Neutrophil (primary cell): ENCODE measurements around the gene KRTAP1-5.
"Not testable (repeated sequence)": the region's sequence is repeated elsewhere in the genome, so short reads cannot be mapped to it uniquely, and the experiment has no call there.

ENCODE experiments used
- H3K27ac ChIP-seq: fragments of 200-600 bp; sonication (generic); 2 replicates; pipeline ENCODE4 v1.5.1; 2016; ENCODE audit warnings: mild to moderate bottlenecking, moderate library complexity
- H3K27me3 ChIP-seq: fragments of 200-600 bp; sonication (generic); 2 replicates; pipeline ENCODE4 v1.6.0; 2016; ENCODE audit warnings: mild to moderate bottlenecking
- H3K36me3 ChIP-seq: fragments of 200-600 bp; sonication (generic); 2 replicates; pipeline ENCODE4 v1.5.1; 2017
- H3K4me1 ChIP-seq, 2 experiments: fragments of 200-600 bp in 1 of 2; sonication (generic) in 1 of 2; 1 replicate in 1 of 2; 2 replicates in 1 of 2; pipeline versions ENCODE4 v1.5.1 to v1.6.1; 2013 to 2016; ENCODE audit warnings: low read depth in 1 of 2, low read length in 1 of 2, mild to moderate bottlenecking in 1 of 2, moderate library complexity in 1 of 2; ENCODE audit not compliant: control insufficient read depth in 1 of 2, insufficient read depth in 1 of 2
- H3K4me3 ChIP-seq, 2 experiments: fragments of 200-600 bp in 1 of 2; sonication (generic) in 1 of 2; 1 replicate in 1 of 2; 2 replicates in 1 of 2; pipeline ENCODE4 v1.5.1; 2013 to 2016; ENCODE audit warnings: low read depth in 1 of 2, low read length in 1 of 2, mild to moderate bottlenecking in 1 of 2, moderate library complexity in 1 of 2
- H3K9me3 ChIP-seq: fragments of 200-600 bp; sonication (generic); 2 replicates; pipeline ENCODE4 v1.5.1; 2016
- CTCF ChIP-seq: fragments of 200-600 bp; sonication (generic); IDR thresholded peaks from 2 replicates; pipeline ENCODE4 v1.5.1; 2016; ENCODE audit warnings: antibody characterized with exemption

Gene KRTAP1-5

DNA sequence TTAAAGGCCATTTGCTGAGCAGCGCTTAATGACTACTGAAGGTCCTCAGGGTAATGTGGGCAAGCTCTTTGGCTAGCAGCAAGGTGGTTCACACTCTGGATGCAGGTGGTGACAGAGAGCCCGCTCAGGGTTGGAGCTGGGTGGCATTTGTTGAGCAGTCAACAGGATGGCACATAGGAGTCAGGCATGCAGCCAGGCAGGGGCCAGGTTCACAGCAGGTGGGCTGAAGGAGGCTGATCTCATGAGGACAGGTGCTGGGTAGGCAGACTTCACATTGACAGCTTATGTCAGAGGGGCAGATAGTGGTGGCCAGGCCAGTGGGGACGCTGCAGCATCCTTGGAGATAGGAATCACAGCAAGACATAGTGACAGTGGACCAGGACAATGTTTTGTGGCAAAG, 22.6 kb downstream of the KRTAP1-5 start:
- no peak for TF ChIP-seq CTCF
- no peaks in the 10 kb centered on the region for H3K4me1 ChIP-seq
- H3K27ac ChIP-seq = no peak overlapping the region
- H3K27me3 ChIP-seq = peaks cover 25% of the 10 kb centered on the region
- no peaks in the 10 kb centered on the region for H3K36me3 ChIP-seq
- H3K4me3 ChIP-seq = no peak overlapping the region
- H3K9me3 ChIP-seq = no peaks in the 10 kb centered on the region

- H3K4me3 ChIP-seq = no peak overlapping the region
- TF ChIP-seq CTCF = no peak
- no peaks in the 10 kb centered on the region for H3K36me3 ChIP-seq
- no peaks in the 10 kb centered on the region for H3K4me1 ChIP-seq
- no peak overlapping the region for H3K27ac ChIP-seq
- no peaks in the 10 kb centered on the region for H3K9me3 ChIP-seq
- H3K27me3 ChIP-seq = peaks cover 28% of the 10 kb centered on the region
These were observed 23.1 kb downstream of the KRTAP1-5 start for GRCh38 chr17:41003926-41004325.

- Histone ChIP-seq H3K27me3 (peaks cover 36% of the 10 kb centered on the region), H3K9me3 (no peaks in the 10 kb centered on the region), H3K36me3 (no peaks in the 10 kb centered on the region), H3K4me1 (no peaks in the 10 kb centered on the region), H3K27ac (no peak overlapping the region), H3K4me3 (no peak overlapping the region)
- no peak for TF ChIP-seq CTCF
These were observed 24.2 kb downstream of the KRTAP1-5 start for GRCh38 chr17:41002814-41003213.

DNA sequence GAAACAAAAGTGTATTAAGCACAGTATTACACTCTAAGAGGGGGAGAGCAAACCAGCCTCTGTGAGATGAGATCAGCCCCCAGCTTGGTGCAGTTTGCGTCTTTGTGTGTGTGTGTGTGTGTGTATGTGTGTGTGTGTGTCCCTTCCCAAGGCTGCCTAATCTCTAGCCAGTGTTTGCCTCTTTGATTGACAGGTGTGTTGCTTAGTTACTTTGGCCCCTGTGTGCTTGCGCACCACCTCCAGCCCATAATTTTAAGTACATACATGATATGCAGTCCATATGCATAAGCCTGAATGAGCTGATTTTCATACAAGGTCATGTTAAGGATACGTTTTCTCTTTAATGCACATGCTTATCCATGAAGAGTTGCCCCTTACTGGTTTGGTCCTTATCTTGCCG, 25.2 kb downstream of the KRTAP1-5 start:
- no peak overlapping the region for H3K27ac ChIP-seq
- H3K36me3 ChIP-seq = no peaks in the 10 kb centered on the region
- H3K4me3 ChIP-seq = no peak overlapping the region
- peaks cover 46% of the 10 kb centered on the region for H3K27me3 ChIP-seq
- H3K4me1 ChIP-seq = no peaks in the 10 kb centered on the region
- no peak for TF ChIP-seq CTCF
- no peaks in the 10 kb centered on the region for H3K9me3 ChIP-seq

DNA sequence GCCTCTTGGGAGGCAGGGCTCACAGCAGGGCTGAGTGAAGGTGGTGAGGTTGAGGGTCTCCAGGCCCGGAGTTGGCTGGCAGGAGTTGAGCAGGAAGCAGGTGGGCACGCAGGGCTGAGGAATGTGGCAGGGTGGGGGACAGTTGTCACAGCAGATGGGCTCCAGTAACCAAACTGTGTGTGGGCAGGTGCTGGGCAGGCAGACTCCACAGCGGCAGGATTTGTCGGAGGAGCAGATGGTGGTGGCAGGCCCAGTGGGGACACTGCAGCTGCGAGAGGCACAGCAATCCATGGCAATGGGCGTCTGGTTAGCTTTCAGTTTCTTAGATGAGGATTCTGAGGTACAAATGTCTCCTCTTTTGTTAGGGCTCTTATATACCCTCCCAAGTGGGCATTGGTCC, 27.4 kb downstream of the KRTAP1-5 start, which contains the start of gene KRTAP3-2:
KRTAP3-2 (minus strand) TSS at position 344 of the 400 bp plus-strand sequence; CDS start at position 291, 53 bp downstream.
- H3K36me3 ChIP-seq, H3K9me3 ChIP-seq, H3K4me3 ChIP-seq, H3K4me1 ChIP-seq, H3K27ac ChIP-seq: not testable (repeated sequence)
- H3K27me3 ChIP-seq = peaks cover 57% of the 10 kb centered on the region

DNA sequence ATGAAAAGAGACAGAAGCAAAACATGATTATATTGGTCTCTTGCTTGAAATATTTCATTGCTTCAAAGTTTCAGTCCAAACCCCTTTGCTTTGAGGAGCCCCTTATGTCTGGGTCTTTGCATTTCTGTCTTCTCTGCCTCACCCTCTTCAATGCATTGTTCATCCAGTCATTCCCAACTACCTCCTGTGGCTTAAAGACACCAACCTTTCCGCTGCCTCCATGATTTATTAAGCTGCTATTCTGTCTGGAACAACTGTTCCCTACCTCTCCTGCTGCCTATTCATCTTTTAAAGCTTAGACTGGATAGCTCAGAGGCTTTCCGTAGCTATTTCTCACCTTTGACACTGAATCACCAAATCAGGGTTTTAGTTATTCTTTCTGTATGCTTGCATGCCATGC, 29.6 kb downstream of the KRTAP1-5 start:
- Histone ChIP-seq H3K4me1 (no peaks in the 10 kb centered on the region), H3K36me3 (no peaks in the 10 kb centered on the region), H3K4me3 (no peak overlapping the region), H3K27ac (no peak overlapping the region), H3K27me3 (peaks cover 62% of the 10 kb centered on the region), H3K9me3 (no peaks in the 10 kb centered on the region)
- TF ChIP-seq CTCF = no peak
